RWPE1 (cell line): ENCODE data around the gene GNA12.

Experiments used
- CTCF ChIA-PET: fragments of 350-600 bp; sonication (Branson Sonifier 250); formaldehyde crosslinking; extraction: SDS; loops from one replicate; lab custom pipeline; 2021; lab: Yijun Ruan, JAX
- POLR2A ChIA-PET: fragments of 400-600 bp; formaldehyde crosslinking; extraction: SDS; loops from one replicate; lab custom pipeline; 2020; ENCODE audit warnings: antibody characterized with exemption; ENCODE audit not compliant: low non-redundant PET; lab: Yijun Ruan, JAX
- DNase-seq: peaks from one replicate; pipeline ENCODE4 v3.0.0; 2012; ENCODE audit warnings: low spot score
- H3K27ac ChIP-seq: fragments of 450-650 bp; 2 replicates; pipeline ENCODE4 v1.5.1; 2017
- TF ChIP-seq, protein P1 (sequence below): fragments of 450-650 bp; conservative IDR thresholded peaks from 2 replicates; pipeline ENCODE4 v1.5.1; 2017; ENCODE audit warnings: low read depth, mild to moderate bottlenecking

The GNA12 gene

DNA sequence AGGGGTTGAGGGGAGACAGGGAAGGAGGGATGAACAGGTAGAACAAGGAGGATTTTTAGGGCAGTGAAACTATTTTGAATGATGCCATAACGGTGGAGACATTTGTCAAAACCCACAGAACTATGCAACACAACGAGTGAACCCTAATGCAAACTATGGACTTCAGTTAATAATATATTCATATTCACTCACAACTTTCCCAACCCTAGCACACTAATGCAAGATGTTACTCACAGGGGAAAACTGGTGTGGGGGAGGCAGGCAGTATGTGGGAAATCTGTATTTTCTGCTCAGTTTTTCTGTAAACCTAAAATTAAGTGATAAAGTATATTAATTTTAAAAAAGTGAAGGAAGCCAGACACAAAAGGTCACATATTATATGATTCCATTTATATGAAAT, 17.3 kb downstream of the GNA12 start:
- DNase-seq: no peak
- TF ChIP-seq, protein P1, sequence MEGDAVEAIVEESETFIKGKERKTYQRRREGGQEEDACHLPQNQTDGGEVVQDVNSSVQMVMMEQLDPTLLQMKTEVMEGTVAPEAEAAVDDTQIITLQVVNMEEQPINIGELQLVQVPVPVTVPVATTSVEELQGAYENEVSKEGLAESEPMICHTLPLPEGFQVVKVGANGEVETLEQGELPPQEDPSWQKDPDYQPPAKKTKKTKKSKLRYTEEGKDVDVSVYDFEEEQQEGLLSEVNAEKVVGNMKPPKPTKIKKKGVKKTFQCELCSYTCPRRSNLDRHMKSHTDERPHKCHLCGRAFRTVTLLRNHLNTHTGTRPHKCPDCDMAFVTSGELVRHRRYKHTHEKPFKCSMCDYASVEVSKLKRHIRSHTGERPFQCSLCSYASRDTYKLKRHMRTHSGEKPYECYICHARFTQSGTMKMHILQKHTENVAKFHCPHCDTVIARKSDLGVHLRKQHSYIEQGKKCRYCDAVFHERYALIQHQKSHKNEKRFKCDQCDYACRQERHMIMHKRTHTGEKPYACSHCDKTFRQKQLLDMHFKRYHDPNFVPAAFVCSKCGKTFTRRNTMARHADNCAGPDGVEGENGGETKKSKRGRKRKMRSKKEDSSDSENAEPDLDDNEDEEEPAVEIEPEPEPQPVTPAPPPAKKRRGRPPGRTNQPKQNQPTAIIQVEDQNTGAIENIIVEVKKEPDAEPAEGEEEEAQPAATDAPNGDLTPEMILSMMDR: no peak
- ChIA-PET CTCF (no interaction called here), POLR2A (no interaction called here)
- no peak overlapping the region for H3K27ac ChIP-seq

DNA sequence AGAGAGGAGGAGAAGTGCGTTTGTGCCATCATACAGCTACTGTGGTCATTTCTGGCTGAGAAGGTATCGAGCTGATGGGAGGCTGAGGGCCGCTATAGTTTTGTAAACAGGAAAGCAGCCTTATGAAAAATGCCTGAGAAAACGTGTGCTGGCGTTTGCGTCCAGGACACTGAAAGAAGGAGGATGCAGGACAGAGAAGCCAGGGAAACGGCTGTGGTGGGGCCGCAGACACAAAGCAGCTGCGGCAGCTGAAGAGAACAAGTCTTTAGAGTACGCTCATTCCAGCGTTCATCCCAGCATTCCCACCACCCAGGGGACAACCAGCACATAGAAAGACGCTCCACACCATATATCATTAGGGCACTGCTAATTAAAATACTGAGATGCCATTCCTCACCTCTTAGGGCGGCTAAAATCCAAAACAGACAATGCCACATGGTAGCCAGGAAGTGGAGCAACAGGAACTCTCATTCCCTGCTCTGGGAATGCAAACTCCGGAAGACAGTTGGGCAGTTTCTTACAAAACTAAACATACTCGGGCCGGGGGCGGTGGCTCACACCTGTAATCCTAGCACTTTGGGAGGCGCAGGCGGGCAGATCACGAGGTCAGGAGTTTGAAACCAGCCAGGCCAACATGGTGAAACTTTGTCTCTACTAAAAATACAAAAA, 18.4 kb downstream of the GNA12 start:
- TF ChIP-seq, protein P1: no peak
- ChIA-PET POLR2A (no interaction called here), CTCF (interaction anchor here (0.6 to 0.7 kb wide), 3 partner anchors 22 to 725 kb away, joined by 3 to 8 read pairs (median 4); no protein-coding TSS in a partner anchor)
- DNase-seq: no peak
- no peak overlapping the region for H3K27ac ChIP-seq

DNA sequence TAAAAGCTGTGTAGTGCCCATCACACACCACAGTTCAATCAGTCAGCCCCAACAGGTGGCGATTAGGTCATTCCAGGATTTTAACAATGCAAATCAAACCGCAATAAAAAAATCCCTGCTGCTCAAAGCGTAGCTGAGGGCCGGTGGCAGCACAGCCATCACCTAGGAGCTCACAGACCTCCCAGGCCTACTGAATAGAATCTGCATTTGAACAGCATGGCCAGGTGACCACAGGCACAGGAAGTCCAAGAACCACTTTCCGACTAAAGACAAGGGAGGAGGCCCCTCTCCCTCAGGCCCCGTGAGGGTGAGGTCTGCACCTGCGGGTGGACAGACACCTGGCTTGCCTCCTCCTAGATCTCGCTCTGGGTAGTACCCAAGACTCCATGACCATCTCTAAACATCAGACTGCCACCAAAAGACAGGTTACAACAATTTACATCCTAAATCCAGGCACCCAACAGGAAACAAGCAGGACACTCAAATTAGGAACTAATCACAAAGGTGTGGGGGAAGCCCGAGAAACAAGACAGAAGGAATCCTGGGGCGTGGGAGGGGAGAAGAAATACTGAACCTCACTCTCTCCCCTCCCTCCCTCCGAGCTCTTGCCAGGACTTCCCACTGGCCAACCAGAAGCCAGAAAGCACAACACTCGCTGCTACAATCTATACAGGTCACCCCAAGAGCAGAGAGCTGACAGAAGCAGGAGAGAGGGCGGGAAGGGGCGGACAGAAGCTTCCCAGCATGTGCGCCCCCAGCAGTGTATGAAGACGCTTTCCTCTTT, 19.2 kb downstream of the GNA12 start:
- TF ChIP-seq, protein P1: no peak
- ChIA-PET CTCF (interaction anchor here (0.6 to 0.7 kb wide), 2 partner anchors 21 to 144 kb away, joined by 3 to 4 read pairs; no protein-coding TSS in a partner anchor), POLR2A (interaction anchor here (0.5 kb wide), 1 partner anchor 20 kb away, joined by 3 read pairs; no protein-coding TSS in a partner anchor)
- H3K27ac ChIP-seq: peak overlapping the region; percentile 39
- no peak for DNase-seq

DNA sequence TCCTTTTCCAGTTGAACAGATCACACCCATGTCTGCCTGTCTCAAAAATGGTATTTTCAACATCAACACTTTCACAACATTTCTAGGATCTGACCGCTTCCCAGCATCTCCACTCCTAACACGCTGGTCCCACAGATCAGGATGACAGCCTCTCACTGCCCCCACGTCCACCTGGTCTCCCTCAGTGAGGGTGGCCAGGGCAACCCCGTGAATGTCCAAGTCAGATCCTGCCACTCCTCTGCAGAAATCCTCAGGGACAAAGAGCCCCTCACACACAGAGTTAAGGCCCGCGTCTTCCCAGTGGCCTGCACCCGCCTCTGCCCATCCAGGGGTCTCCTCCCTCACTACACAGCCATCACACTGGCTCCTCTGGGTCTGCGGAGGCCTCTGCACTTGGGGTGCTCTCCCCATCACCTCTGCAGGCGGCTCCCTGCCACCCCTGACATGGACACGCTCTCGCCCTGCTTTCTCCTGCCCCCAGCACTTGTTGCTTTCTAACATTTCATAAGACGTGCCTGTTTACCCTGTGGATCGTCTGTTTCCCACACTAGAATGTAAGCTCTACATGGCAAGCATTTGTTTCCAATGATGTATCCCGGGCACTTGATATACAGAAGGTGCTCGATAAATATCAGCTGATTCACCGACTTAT, 20.0 kb downstream of the GNA12 start:
- ChIA-PET POLR2A (interaction anchor here (0.5 kb wide), 1 partner anchor 21 kb away, joined by 3 read pairs; no protein-coding TSS in a partner anchor), CTCF (no interaction called here)
- no peak for DNase-seq
- peak overlapping the region; percentile 39 for H3K27ac ChIP-seq
- TF ChIP-seq, protein P1: no peak

DNA sequence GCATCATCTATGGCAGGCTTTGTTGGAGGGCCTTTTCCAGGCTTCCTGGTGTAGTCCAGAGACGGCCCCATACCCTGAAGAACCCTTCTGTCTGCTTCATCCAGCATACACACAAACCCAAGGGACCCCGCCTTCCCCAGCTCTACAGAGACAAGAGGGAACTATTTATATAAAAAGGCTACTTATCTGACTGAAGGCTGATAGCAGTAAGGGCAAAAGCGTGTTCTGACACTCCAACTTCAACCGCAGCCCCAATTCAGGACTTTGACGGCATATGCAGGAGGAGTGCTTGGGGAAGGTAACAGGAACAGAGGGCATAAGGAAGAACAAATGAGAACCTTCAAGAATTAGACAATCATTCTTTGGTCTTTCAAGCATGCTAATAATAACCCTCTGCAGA, 21.0 kb downstream of the GNA12 start:
- TF ChIP-seq, protein P1: no peak
- POLR2A ChIA-PET: no interaction called here
- CTCF ChIA-PET: no interaction called here
- H3K27ac ChIP-seq: peak overlapping the region; percentile 94
- no peak for DNase-seq
